Endothelial cell of umbilical vein (primary cell): ENCODE data around the gene ROBO2. TPM values are rescaled to one million over a fixed set of nuclear protein-coding genes. Genes with fewer than 3 reads are reported as not detected.

Experiments
- BruUV-seq: library from RNA; stranded (reverse); fragments of 400-500 nt; replicated peaks from 2 replicates; lab custom pipeline; 2021; lab: Mats Ljungman, UMichigan
- CTCF ChIA-PET: fragments of 300-600, 350-600 bp; sonication (Branson Sonifier 250); formaldehyde crosslinking; loops from one replicate; lab custom pipeline; 2021; ENCODE audit warnings: antibody characterized with exemption, inconsistent platforms; lab: Charles Lee
- POLR2A ChIA-PET: fragments of 300-600, 350-600 bp; sonication (Branson Sonifier 250); formaldehyde crosslinking; loops from one replicate; lab custom pipeline; 2021; ENCODE audit warnings: antibody characterized with exemption, inconsistent platforms; lab: Charles Lee
- DNase-seq: peaks from one replicate; pipeline ENCODE4 v3.0.0-alpha.2; 2011; ENCODE audit warnings: low read depth, low spot score
- FAIRE-seq: peaks from 2 replicates; lab custom pipeline; 2011; peaks lifted over from hg19 to GRCh38; lab: Jason Lieb, UNC
- H2AFZ ChIP-seq: 2 replicates; pipeline ENCODE4 v1.6.0; 2012; ENCODE audit warnings: low read depth, low read length, control low read depth, inconsistent platforms
- H3K27ac ChIP-seq: 2 replicates; pipeline ENCODE4 v1.5.1; 2011; ENCODE audit warnings: low read depth, mild to moderate bottlenecking, control low read depth, low read length, moderate library complexity; ENCODE audit not compliant: insufficient read depth
- H3K27me3 ChIP-seq, 2 experiments: 2 replicates each; pipeline versions ENCODE4 v1.6.0 to v1.6.1; 2011; ENCODE audit warnings: low read length in 2 of 2, mixed read lengths in 1 of 2; ENCODE audit not compliant: control insufficient read depth in 2 of 2, insufficient read depth in 2 of 2
- H3K36me3 ChIP-seq, 2 experiments: 2 replicates in 1 of 2; 3 replicates in 1 of 2; pipeline ENCODE4 v1.5.1; 2011; ENCODE audit warnings: low read length in 2 of 2, mild to moderate bottlenecking in 1 of 2, moderate library complexity in 1 of 2; ENCODE audit not compliant: control insufficient read depth in 2 of 2, insufficient read depth in 2 of 2; ENCODE audit errors: extremely low read depth in 1 of 2
- H3K4me1 ChIP-seq: 3 replicates; pipeline ENCODE4 v1.5.1; 2011; ENCODE audit warnings: mild to moderate bottlenecking, low read length; ENCODE audit not compliant: control insufficient read depth, insufficient read depth; ENCODE audit errors: extremely low read depth
- H3K4me2 ChIP-seq: 2 replicates; pipeline ENCODE4 v1.6.1; 2011; ENCODE audit warnings: low read length, control low read depth, mixed read lengths; ENCODE audit not compliant: insufficient read depth
- H3K4me3 ChIP-seq, 3 experiments: fragments of 200-600 bp in 1 of 3; sonication (generic), shearing (Covaris generic) in 1 of 3; replicated peaks in 1 of 3; 2 replicates each; pipeline ENCODE4 v1.5.1; 2011 to 2016; ENCODE audit warnings: control low read depth in 3 of 3, low read length in 3 of 3, mild to moderate bottlenecking in 2 of 3, inconsistent platforms in 1 of 3, low read depth in 1 of 3, moderate library complexity in 1 of 3; ENCODE audit not compliant: insufficient read depth in 1 of 3
- H3K79me2 ChIP-seq: 2 replicates; pipeline ENCODE4 v1.6.0; 2012; ENCODE audit warnings: low read length, inconsistent platforms; ENCODE audit not compliant: control insufficient read depth, insufficient read depth
- H3K9ac ChIP-seq: replicated peaks from 2 replicates; pipeline ENCODE3; 2011; ENCODE audit warnings: low read length, control low read depth; ENCODE audit not compliant: insufficient read depth; ENCODE audit errors: extremely low read depth
- H3K9me1 ChIP-seq: replicated peaks from 3 replicates; pipeline ENCODE4 v1.6.0; 2011; ENCODE audit warnings: mild to moderate bottlenecking, low read length; ENCODE audit not compliant: control insufficient read depth, insufficient read depth; ENCODE audit errors: extremely low read depth
- H3K9me3 ChIP-seq: replicated peaks from 2 replicates; pipeline ENCODE4 v1.5.1; 2012; ENCODE audit warnings: low read length, inconsistent platforms; ENCODE audit not compliant: control insufficient read depth, insufficient read depth
- H4K20me1 ChIP-seq: replicated peaks from 2 replicates; pipeline ENCODE3; 2011; ENCODE audit warnings: mild to moderate bottlenecking, low read length; ENCODE audit not compliant: control insufficient read depth, insufficient read depth; ENCODE audit errors: extremely low read depth
- EZH2 ChIP-seq: IDR thresholded peaks from 2 replicates; pipeline ENCODE4 v1.6.1; 2012; ENCODE audit warnings: borderline replicate concordance, low read depth, mild to moderate bottlenecking, moderate library complexity, low read length, inconsistent platforms; ENCODE audit not compliant: severe bottlenecking
- FOS ChIP-seq: IDR thresholded peaks from 2 replicates; pipeline ENCODE4 v1.6.1; 2011; ENCODE audit warnings: mild to moderate bottlenecking, low read length, moderate library complexity, borderline replicate concordance; ENCODE audit not compliant: insufficient read depth
- GATA2 ChIP-seq: IDR thresholded peaks from 2 replicates; pipeline ENCODE4 v1.7.0; 2011; ENCODE audit warnings: low read depth, mild to moderate bottlenecking, moderate library complexity, mixed read lengths, low read length; ENCODE audit not compliant: insufficient read length, insufficient read depth
- JUN ChIP-seq: IDR thresholded peaks from 2 replicates; pipeline ENCODE4 v1.6.1; 2011; ENCODE audit warnings: borderline replicate concordance, low read depth; ENCODE audit not compliant: insufficient read length, insufficient read depth
- MYC ChIP-seq: IDR thresholded peaks from one replicate; pipeline ENCODE4 v1.6.1; 2011; ENCODE audit warnings: mild to moderate bottlenecking, low read depth, low read length
- POLR2A ChIP-seq: IDR thresholded peaks from 2 replicates; pipeline ENCODE4 v1.6.1; 2012; ENCODE audit warnings: low read depth, mild to moderate bottlenecking, control low read depth, low read length
- POLR2AphosphoS5 ChIP-seq: IDR thresholded peaks from 2 replicates; pipeline ENCODE4 v1.6.1; 2012; ENCODE audit warnings: low read depth, mild to moderate bottlenecking, control low read depth, low read length, moderate library complexity; ENCODE audit not compliant: insufficient read depth
- dilution Hi-C: fragments of 300-500 bp; cut with MboI; formaldehyde crosslinking; loops from one replicate; pipeline ENCODE4 v1.15.0; 2019; ENCODE audit warnings: low sequenced_read_pairs; ENCODE audit not compliant: extremely low pct_ligation_motif_present
- intact Hi-C: fragments of 100-400 bp; cut with micrococcal nuclease; formaldehyde crosslinking; loops from one replicate; pipeline ENCODE4 v1.10.0; 2022
- polyA plus RNA-seq, 4 experiments: library from polyadenylated mRNA; depleted of rRNA in 3 of 4; stranded (reverse) in 3 of 4; unstranded in 1 of 4; fragments of >200 nt; gene quantifications; 2 replicates each; pipeline versions ENCODE4 v1.2.1 to v1.2.3, GENCODE V29; 2011 to 2012; ENCODE audit warnings: missing spikeins in 1 of 4
- total RNA-seq: library from RNA; stranded (reverse); gene quantifications from 2 replicates; pipeline ENCODE4 v1.2.3, GENCODE V29; 2021
- TF ChIP-seq, protein P1 (sequence below): IDR thresholded peaks from 2 replicates; pipeline ENCODE4 v1.6.1; 2011; ENCODE audit not compliant: insufficient read depth, insufficient read length
- TF ChIP-seq, protein P2 (sequence below), 2 donors: IDR thresholded peaks; 1 replicate in 1 of 2; 2 replicates in 1 of 2; pipeline ENCODE4 v1.5.1; 2011; ENCODE audit warnings: low read length in 2 of 2, mild to moderate bottlenecking in 2 of 2, moderate library complexity in 2 of 2, control low read depth in 1 of 2, inconsistent platforms in 1 of 2, low read depth in 1 of 2; ENCODE audit not compliant: insufficient read depth in 1 of 2; ENCODE audit errors: extremely low read depth in 1 of 2

The ROBO2 gene
- total and polyA plus RNA-seq, 2 donors (not counting 3 experiments of a cell fraction or from before 2014, with no cell fraction given), result not detected

GRCh38 chr3:77283108-77283507 is 243.2 kb downstream of the ROBO2 start:
- no peaks in the 10 kb centered on the region for H3K36me3 ChIP-seq
- H3K27ac ChIP-seq, result no peak overlapping the region
- no peaks in the 10 kb centered on the region for H4K20me1 ChIP-seq
- intact Hi-C loops, result no loop called here
- no peaks in the 10 kb centered on the region for H3K27me3 ChIP-seq
- no peak overlapping the region for H3K9ac ChIP-seq
- ChIA-PET POLR2A (no interaction called here), CTCF (no interaction called here)
- no peak overlapping the region for H3K4me2 ChIP-seq
- no peaks in the 10 kb centered on the region for H3K9me1 ChIP-seq
- no peaks in the 10 kb centered on the region for H3K79me2 ChIP-seq
- H3K4me1 ChIP-seq, result no peaks in the 10 kb centered on the region
- FAIRE-seq (no peak), DNase-seq (no peak)
- H2AFZ ChIP-seq, result no peak overlapping the region
- TF ChIP-seq FOS, result no peak
- TF ChIP-seq, protein P1, sequence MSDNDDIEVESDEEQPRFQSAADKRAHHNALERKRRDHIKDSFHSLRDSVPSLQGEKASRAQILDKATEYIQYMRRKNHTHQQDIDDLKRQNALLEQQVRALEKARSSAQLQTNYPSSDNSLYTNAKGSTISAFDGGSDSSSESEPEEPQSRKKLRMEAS, result no peak
- TF ChIP-seq POLR2AphosphoS5, result no peak
- TF ChIP-seq MYC, result no peak
- TF ChIP-seq EZH2, result no peak
- no peak for TF ChIP-seq JUN
- TF ChIP-seq, protein P2, sequence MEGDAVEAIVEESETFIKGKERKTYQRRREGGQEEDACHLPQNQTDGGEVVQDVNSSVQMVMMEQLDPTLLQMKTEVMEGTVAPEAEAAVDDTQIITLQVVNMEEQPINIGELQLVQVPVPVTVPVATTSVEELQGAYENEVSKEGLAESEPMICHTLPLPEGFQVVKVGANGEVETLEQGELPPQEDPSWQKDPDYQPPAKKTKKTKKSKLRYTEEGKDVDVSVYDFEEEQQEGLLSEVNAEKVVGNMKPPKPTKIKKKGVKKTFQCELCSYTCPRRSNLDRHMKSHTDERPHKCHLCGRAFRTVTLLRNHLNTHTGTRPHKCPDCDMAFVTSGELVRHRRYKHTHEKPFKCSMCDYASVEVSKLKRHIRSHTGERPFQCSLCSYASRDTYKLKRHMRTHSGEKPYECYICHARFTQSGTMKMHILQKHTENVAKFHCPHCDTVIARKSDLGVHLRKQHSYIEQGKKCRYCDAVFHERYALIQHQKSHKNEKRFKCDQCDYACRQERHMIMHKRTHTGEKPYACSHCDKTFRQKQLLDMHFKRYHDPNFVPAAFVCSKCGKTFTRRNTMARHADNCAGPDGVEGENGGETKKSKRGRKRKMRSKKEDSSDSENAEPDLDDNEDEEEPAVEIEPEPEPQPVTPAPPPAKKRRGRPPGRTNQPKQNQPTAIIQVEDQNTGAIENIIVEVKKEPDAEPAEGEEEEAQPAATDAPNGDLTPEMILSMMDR (IDR thresholded peaks at IDR 0.05; ENCODE audit: extremely low read depth in 1 of 2, insufficient read depth in 1 of 2, low read depth in 1 of 2, low read length in 2 of 2), result no peak
- no peak for TF ChIP-seq POLR2A
- TF ChIP-seq GATA2, result no peak
- dilution Hi-C loops, result no loop called here
- no peak overlapping the region for H3K4me3 ChIP-seq
- no peaks in the 10 kb centered on the region for H3K9me3 ChIP-seq
- BruUV-seq, result no TSS peak
